Colonic mucosa (tissue), 4 donors: ENCODE results near the gene TK1. TPM values are rescaled to one million over a fixed set of nuclear protein-coding genes. Genes with fewer than 3 reads are reported as not detected.
A peak's percentile ranks its signal among the peaks of the same experiment; 100 is the strongest.

ENCODE experiments used
- DNase-seq: peaks from one replicate; pipeline ENCODE4 v3.0.0-alpha.2; 2020
- H3K27ac ChIP-seq: fragments of 200-600 bp; one replicate; pipeline ENCODE4 v1.8.0; 2021
- H3K27me3 ChIP-seq: fragments of 200-600 bp; one replicate; pipeline ENCODE4 v1.8.0; 2021
- H3K36me3 ChIP-seq: fragments of 200-600 bp; one replicate; pipeline ENCODE4 v1.8.0; 2021
- H3K4me1 ChIP-seq: fragments of 200-600 bp; one replicate; pipeline ENCODE4 v1.8.0; 2021; ENCODE audit warnings: mild to moderate bottlenecking
- H3K4me3 ChIP-seq: fragments of 200-600 bp; one replicate; pipeline ENCODE4 v1.8.0; 2021
- H3K9ac ChIP-seq, 2 donors: one replicate each; pipeline ENCODE4 v1.7.0; 2013; ENCODE audit warnings: control low read depth in 2 of 2, low read depth in 2 of 2, low read length in 2 of 2
- H3K9me3 ChIP-seq: fragments of 200-600 bp; one replicate; pipeline ENCODE4 v1.8.0; 2021
- intact Hi-C: fragments of 100-400 bp; cut with DNase I; formaldehyde crosslinking; loops from one replicate; pipeline ENCODE4 v1.14.1; 2022
- total RNA-seq, 2 donors: library from RNA; stranded (reverse); fragmentation: NEBNext Ultra II Directional in 1 of 2; extraction: Animal tissue kit (Norgen Biotek cat#: 25700) in 1 of 2; gene quantifications; one replicate each; pipeline ENCODE4 v1.2.1, GENCODE V29; 2021
- TF ChIP-seq, protein P1 (sequence below): fragments of 200-600 bp; IDR thresholded peaks from one replicate; pipeline ENCODE4 v1.8.0; 2022; ENCODE audit warnings: antibody characterized with exemption, mild to moderate bottlenecking
- donor health status: healthy.
- donor health status: DM: no; HTN: no; CAD: no.
- donor health status: DM: no; HTN: no; CAD: no.

TK1 gene
- total RNA-seq, 2 donors from 2014 or later: 37.7 to 135 TPM

DNA sequence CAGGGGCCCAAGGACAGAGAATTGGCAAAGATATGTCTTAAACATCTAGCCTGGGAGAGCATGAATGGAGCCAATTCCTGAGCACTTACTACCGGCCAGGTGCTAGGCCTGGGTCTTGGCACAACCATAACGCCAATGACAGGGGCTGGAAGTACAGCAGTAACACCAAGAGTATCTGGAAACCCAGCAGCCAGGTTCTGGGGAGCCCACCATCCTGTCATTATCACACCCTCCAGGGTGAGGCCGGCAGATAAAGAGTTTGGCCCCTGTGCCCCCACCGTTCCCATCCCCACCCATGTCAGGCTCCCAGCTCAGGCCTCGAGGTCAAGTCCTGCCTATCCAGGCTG lies 56.8 kb downstream of the TK1 start:
- no peak for DNase-seq
- no peaks in the 10 kb centered on the region for H3K27me3 ChIP-seq
- peak overlapping the region; percentile 64 to 73 for H3K9ac ChIP-seq
- peaks cover 29% of the 10 kb centered on the region for H3K4me1 ChIP-seq
- H3K4me3 ChIP-seq: peak overlapping the region; percentile 4
- H3K36me3 ChIP-seq: no peaks in the 10 kb centered on the region
- no peaks in the 10 kb centered on the region for H3K9me3 ChIP-seq
- TF ChIP-seq, protein P1, sequence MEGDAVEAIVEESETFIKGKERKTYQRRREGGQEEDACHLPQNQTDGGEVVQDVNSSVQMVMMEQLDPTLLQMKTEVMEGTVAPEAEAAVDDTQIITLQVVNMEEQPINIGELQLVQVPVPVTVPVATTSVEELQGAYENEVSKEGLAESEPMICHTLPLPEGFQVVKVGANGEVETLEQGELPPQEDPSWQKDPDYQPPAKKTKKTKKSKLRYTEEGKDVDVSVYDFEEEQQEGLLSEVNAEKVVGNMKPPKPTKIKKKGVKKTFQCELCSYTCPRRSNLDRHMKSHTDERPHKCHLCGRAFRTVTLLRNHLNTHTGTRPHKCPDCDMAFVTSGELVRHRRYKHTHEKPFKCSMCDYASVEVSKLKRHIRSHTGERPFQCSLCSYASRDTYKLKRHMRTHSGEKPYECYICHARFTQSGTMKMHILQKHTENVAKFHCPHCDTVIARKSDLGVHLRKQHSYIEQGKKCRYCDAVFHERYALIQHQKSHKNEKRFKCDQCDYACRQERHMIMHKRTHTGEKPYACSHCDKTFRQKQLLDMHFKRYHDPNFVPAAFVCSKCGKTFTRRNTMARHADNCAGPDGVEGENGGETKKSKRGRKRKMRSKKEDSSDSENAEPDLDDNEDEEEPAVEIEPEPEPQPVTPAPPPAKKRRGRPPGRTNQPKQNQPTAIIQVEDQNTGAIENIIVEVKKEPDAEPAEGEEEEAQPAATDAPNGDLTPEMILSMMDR: no peak
- H3K27ac ChIP-seq: peak overlapping the region; percentile 92
- intact Hi-C loops: no loop called here

DNA sequence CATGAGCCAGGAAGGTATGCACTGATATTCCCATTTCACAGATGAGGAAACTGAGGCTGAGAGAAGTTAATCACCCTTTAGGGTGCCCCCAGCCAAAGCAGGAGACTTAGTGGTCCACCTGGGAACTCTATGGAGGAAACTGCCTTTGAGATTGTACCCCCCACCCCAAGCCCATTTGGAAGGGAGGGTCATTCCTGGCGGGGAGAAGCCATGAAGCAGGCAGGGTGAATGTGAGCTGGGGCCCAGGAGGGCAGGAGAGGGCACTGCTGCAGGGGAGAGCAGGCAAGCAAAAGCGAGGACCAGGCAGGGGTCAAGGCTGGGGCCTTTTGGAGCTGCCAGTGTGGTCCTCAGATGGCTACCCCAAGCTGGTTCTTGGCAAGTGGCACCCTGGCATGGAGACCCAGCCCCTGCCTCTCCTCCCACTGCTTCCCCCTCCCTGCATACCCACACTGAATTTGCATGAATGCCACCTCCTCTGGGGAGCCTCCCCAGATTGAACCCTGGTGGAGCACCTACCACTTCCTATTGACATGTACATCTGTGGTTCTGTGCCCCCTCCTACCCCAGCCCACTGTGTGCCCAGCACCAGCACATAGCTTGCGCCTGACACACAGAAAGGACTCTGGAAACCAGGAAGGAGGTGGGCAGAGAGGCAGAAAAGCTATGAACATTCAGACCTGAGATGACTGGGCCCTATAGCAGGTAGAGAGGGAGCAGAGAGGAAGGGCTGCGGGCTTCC lies 57.3 kb downstream of the TK1 start:
- DNase-seq: no peak
- Histone ChIP-seq H3K4me1 (peaks cover 31% of the 10 kb centered on the region), H3K27ac (peak overlapping the region; percentile 92), H3K27me3 (no peaks in the 10 kb centered on the region), H3K4me3 (no peak overlapping the region), H3K9ac (peak overlapping the region in 1 of 2 donors; percentile 73), H3K9me3 (no peaks in the 10 kb centered on the region), H3K36me3 (no peaks in the 10 kb centered on the region)
- TF ChIP-seq, protein P1: no peak
- intact Hi-C loops: loop anchor here (5.0 kb wide), 1 partner anchor 43 kb away; no protein-coding TSS in a partner anchor

DNA sequence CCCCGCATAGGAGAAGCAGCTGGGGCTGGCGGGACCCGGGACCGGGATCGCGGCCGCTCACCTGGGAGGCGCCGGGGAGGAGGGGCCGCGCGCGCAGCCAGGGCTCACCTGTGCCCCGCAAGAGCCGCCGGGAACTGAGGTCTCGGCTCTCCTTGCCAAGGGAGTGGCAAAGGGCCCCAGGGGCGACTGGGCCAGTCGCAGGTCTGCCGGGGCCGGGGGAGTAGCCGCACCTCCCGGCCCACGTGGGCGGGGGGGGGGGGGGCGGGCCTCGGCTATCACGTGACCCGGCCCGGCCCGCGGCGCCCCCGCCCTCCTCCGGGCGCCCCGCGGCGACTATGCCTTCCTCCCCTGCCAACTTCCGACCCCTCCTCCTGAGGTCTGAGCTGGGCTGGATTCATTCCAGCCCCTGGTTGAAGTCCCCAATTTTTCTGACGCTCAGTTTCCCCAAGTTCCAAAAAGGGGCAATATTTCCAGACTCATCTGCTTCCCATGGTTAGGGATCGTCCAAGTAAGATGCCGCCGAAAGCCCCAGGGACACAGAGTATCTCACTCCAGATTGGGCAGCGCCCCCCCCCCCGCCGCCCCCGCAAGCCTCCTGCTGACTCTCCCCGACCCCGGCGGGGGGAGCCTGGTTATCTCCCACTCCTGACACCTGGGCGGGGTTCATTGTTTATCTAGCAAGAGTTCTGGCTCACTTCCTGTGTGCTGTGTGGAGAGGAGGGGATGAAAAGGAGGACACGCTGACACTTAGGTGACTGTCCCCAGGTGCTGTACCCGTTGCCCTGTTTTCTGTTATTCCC lies 58.1 kb downstream of the TK1 start, which contains the start of gene TMC6:
TMC6 (minus strand) TSS at position 205 of the 800 bp plus-strand sequence. CDS start 1,923 bp downstream, outside the sequence.
- no peaks in the 10 kb centered on the region for H3K36me3 ChIP-seq
- H3K9ac ChIP-seq: peak within 1 kb of the TSS; percentile 88 to 89
- no peaks in the 10 kb centered on the region for H3K9me3 ChIP-seq
- TF ChIP-seq, protein P1: no peak
- peak; percentile 83 for DNase-seq
- no peaks in the 10 kb centered on the region for H3K27me3 ChIP-seq
- H3K4me1 ChIP-seq: peaks cover 31% of the 10 kb centered on the region
- H3K4me3 ChIP-seq: peak within 1 kb of the TSS; percentile 93
- peak within 1 kb of the TSS; percentile 92 for H3K27ac ChIP-seq
- intact Hi-C loops: loop anchor here (5.0 kb wide), 1 partner anchor 44 kb away; no protein-coding TSS in a partner anchor

DNA sequence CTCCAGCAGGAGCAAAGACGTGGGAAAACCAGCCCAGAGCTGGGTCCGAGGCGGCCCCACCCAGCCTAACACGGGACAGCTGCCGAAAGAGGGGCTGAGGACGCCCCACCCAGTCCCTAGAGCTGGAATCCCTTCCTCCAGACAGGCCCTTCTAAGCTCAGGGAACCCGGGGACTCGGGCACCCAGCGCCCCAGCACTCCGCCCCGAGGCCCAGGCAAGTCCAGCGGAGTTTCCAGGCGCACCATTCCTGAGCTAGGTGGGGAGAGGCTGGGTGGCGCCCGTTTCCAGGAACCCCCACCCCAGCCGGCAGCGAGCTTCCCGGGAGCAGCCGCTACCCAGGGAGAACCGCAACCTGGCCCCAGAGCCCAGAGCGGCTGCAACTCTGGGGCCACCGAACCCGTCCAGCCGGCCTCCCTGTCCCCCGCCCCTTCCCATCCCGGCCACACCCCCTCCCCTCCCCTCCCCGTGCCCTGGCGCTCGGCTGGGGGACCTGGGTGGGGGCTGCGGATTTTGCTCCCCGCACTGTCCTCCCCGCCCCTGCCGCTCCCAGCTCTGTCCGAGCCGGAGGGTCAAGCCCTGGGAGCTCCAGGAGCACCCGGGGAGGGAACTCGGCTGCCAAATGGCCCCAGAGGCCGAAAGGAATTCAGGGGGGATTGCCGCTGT lies 58.8 kb downstream of the TK1 start:
- H3K27me3 ChIP-seq: no peaks in the 10 kb centered on the region
- H3K9ac ChIP-seq: peak overlapping the region; percentile 88 to 89
- no peaks in the 10 kb centered on the region for H3K9me3 ChIP-seq
- H3K4me1 ChIP-seq: peaks cover 31% of the 10 kb centered on the region
- no peaks in the 10 kb centered on the region for H3K36me3 ChIP-seq
- TF ChIP-seq, protein P1: no peak
- DNase-seq: peak; percentile 63
- H3K27ac ChIP-seq: peak overlapping the region; percentile 92
- H3K4me3 ChIP-seq: peak overlapping the region; percentile 93
- intact Hi-C loops: loop anchor here (5.0 kb wide), 1 partner anchor 44 kb away; no protein-coding TSS in a partner anchor
